Ascending aorta (tissue), 2 donors: ENCODE measurements around the gene ARSB. TPM values are rescaled to one million over a fixed set of nuclear protein-coding genes. Genes with fewer than 3 reads are reported as not detected.

Experiments
- DNase-seq, 2 donors: peaks; one replicate each; pipeline ENCODE4 v3.0.0-alpha.2; 2019; ENCODE audit warnings: low spot score in 2 of 2
- H3K27ac ChIP-seq, 2 donors: fragments of 200-600 bp; sonication (generic); one replicate each; pipeline ENCODE4 v1.5.1; 2016 to 2017; ENCODE audit warnings: mild to moderate bottlenecking in 1 of 2
- H3K27me3 ChIP-seq: fragments of 200-600 bp; sonication (generic); one replicate; pipeline ENCODE4 v1.5.1; 2017
- H3K36me3 ChIP-seq, 2 donors: fragments of 200-600 bp; sonication (generic); one replicate each; pipeline ENCODE4 v1.5.1; 2016
- H3K4me1 ChIP-seq, 2 donors: fragments of 200-600 bp; sonication (generic); one replicate each; pipeline ENCODE4 v1.5.1; 2016 to 2017; ENCODE audit warnings: mild to moderate bottlenecking in 1 of 2
- H3K4me3 ChIP-seq, 2 donors: fragments of 200-600 bp; sonication (generic); one replicate each; pipeline ENCODE4 v1.5.1; 2016 to 2017; ENCODE audit warnings: mild to moderate bottlenecking in 1 of 2
- H3K9me3 ChIP-seq, 2 donors: fragments of 200-600 bp; sonication (generic); one replicate each; pipeline ENCODE4 v1.5.1; 2016
- CTCF ChIP-seq, 3 experiments: fragments of 200-600 bp in 2 of 3; fragments of 450-650 bp in 1 of 3; sonication (generic) in 2 of 3; IDR thresholded peaks; one replicate each; pipeline ENCODE4 v1.5.1; 2016 to 2019; ENCODE audit warnings: antibody characterized with exemption in 3 of 3, mild to moderate bottlenecking in 1 of 3, moderate library complexity in 1 of 3
- intact Hi-C: fragments of 100-400 bp; cut with DNase I; formaldehyde crosslinking; loops from one replicate; pipeline ENCODE4 v1.15.1; 2023
- total RNA-seq: library from RNA; depleted of rRNA; stranded (reverse); fragments of >200 nt; gene quantifications from one replicate; pipeline ENCODE4 v1.1.0, GENCODE V29; 2016

Gene ARSB
- total RNA-seq, 1 donor from 2014 or later, result 18.6 TPM

- Histone ChIP-seq H3K4me3 (no peak overlapping the region), H3K27me3 (no peaks in the 10 kb centered on the region), H3K4me1 (peaks cover 0 to 6% of the 10 kb centered on the region in 2 donors), H3K9me3 (no peaks in the 10 kb centered on the region), H3K36me3 (no peaks in the 10 kb centered on the region), H3K27ac (no peak overlapping the region)
- intact Hi-C loops, result no loop called here
- DNase-seq, result no peak
- TF ChIP-seq CTCF (IDR thresholded peaks at IDR 0.05), result no peak
These were observed 5.9 kb downstream of the ARSB start for GRCh38 chr5:78979117-78979742.

GRCh38 chr5:78975035-78975434 is 10.1 kb downstream of the ARSB start:
- TF ChIP-seq CTCF (IDR thresholded peaks at IDR 0.05), result no peak
- DNase-seq, result no peak
- Histone ChIP-seq H3K9me3 (no peaks in the 10 kb centered on the region), H3K36me3 (no peaks in the 10 kb centered on the region), H3K27ac (no peak overlapping the region), H3K4me1 (no peaks in the 10 kb centered on the region), H3K4me3 (no peak overlapping the region), H3K27me3 (no peaks in the 10 kb centered on the region)
- intact Hi-C loops, result no loop called here

- no peak for TF ChIP-seq CTCF (IDR thresholded peaks at IDR 0.05)
- Histone ChIP-seq H3K9me3 (no peaks in the 10 kb centered on the region), H3K27me3 (no peaks in the 10 kb centered on the region), H3K4me1 (no peaks in the 10 kb centered on the region), H3K4me3 (no peak overlapping the region), H3K27ac (no peak overlapping the region), H3K36me3 (no peaks in the 10 kb centered on the region)
- intact Hi-C loops, result no loop called here
- DNase-seq, result no peak
These were observed 10.5 kb downstream of the ARSB start for GRCh38 chr5:78974601-78975000.

- Histone ChIP-seq H3K36me3 (no peaks in the 10 kb centered on the region), H3K27me3 (no peaks in the 10 kb centered on the region), H3K4me1 (no peaks in the 10 kb centered on the region), H3K4me3 (no peak overlapping the region), H3K9me3 (no peaks in the 10 kb centered on the region), H3K27ac (no peak overlapping the region)
- intact Hi-C loops, result no loop called here
- TF ChIP-seq CTCF (IDR thresholded peaks at IDR 0.05), result no peak
- DNase-seq, result no peak
These were observed 11.1 kb downstream of the ARSB start for GRCh38 chr5:78974011-78974410.

- H3K27ac ChIP-seq, result no peak overlapping the region
- no peak overlapping the region for H3K4me3 ChIP-seq
- no peak for TF ChIP-seq CTCF (IDR thresholded peaks at IDR 0.05)
- DNase-seq, result no peak
- no peaks in the 10 kb centered on the region for H3K36me3 ChIP-seq
- intact Hi-C loops, result no loop called here
- no peaks in the 10 kb centered on the region for H3K9me3 ChIP-seq
- H3K4me1 ChIP-seq, result no peaks in the 10 kb centered on the region
- no peaks in the 10 kb centered on the region for H3K27me3 ChIP-seq
These were observed 12.3 kb downstream of the ARSB start for GRCh38 chr5:78972654-78973428.
